Measurements from ENCODE around the gene UBQLN1.
"Not testable (repeated sequence)": the region's sequence is repeated elsewhere in the genome, so short reads cannot be mapped to it uniquely, and the experiment has no call there.

Gene UBQLN1

GRCh38 chr9:83622939-83623678, 84.6 kb downstream of the UBQLN1 start, which contains the start of gene IDNK:
Gene IDNK (plus strand): TSS chr9:83623143. CDS start chr9:83623172, 29 bp downstream.
- Histone ChIP-seq H3K36me3 (ENCODE audit: insufficient read depth, low read length) (0 out of 2 replicates have a peak, but pooled peaks cover 3% of the 10 kb centered on the region), H3K27ac (peak within 1 kb of the TSS; percentile 45), H3K9me3 (ENCODE audit: low read depth, low read length) (no peaks in the 10 kb centered on the region), H3K4me3 (peak within 1 kb of the TSS; percentile 76), H3K9ac (ENCODE audit: insufficient read length) (peak within 1 kb of the TSS; percentile 76)
- TF ChIP-seq FOXP2 (optimal IDR thresholded peaks at IDR 0.05; ENCODE audit: control extremely low read depth, extremely low read length, insufficient read depth): no peak
- TF ChIP-seq POLR2AphosphoS5 (IDR thresholded peaks at IDR 0.05; ENCODE audit: borderline replicate concordance, low read depth, low read length): peak; percentile 50; the same call in 1 of the 2 replicates
- DNase-seq (ENCODE audit: low read depth, low spot score): no peak

- no peak for DNase-seq (ENCODE audit: low read depth, low spot score)
- no peak for TF ChIP-seq EZH2 (IDR thresholded peaks at IDR 0.05)
- no peak for TF ChIP-seq POLR2AphosphoS5 (IDR thresholded peaks at IDR 0.05; ENCODE audit: borderline replicate concordance, low read depth, low read length)
- TF ChIP-seq FOXP2 (optimal IDR thresholded peaks at IDR 0.05; ENCODE audit: control extremely low read depth, extremely low read length, insufficient read depth): no peak
These were observed 85.3 kb downstream of the UBQLN1 start for GRCh38 chr9:83622433-83622938.

GRCh38 chr9:83620841-83621636, 86.7 kb downstream of the UBQLN1 start:
- no peak for TF ChIP-seq EZH2 (IDR thresholded peaks at IDR 0.05)
- TF ChIP-seq FOXP2 (optimal IDR thresholded peaks at IDR 0.05; ENCODE audit: control extremely low read depth, extremely low read length, insufficient read depth): no peak
- no peak for TF ChIP-seq POLR2AphosphoS5 (IDR thresholded peaks at IDR 0.05; ENCODE audit: borderline replicate concordance, low read depth, low read length)
- no peak overlapping the region for H3K27ac ChIP-seq
- no peak overlapping the region for H3K9ac ChIP-seq (ENCODE audit: insufficient read length)
- no peaks in the 10 kb centered on the region for H3K36me3 ChIP-seq (ENCODE audit: insufficient read depth, low read length)
- no peaks in the 10 kb centered on the region for H3K9me3 ChIP-seq (ENCODE audit: low read depth, low read length)
- no peak for DNase-seq (ENCODE audit: low read depth, low spot score)
- H3K4me3 ChIP-seq: no peak overlapping the region

More at GRCh38 chr9:83622433-83622938, 85.3 kb downstream of the UBQLN1 start:
- H3K36me3 ChIP-seq (ENCODE audit: insufficient read depth, low read length): 0 out of 2 replicates have a peak, but pooled peaks cover 3% of the 10 kb centered on the region
- H3K27ac ChIP-seq: peak overlapping the region; percentile 45; the same call in 1 of the 2 replicates
- peak overlapping the region; percentile 76 for H3K4me3 ChIP-seq
- no peaks in the 10 kb centered on the region for H3K9me3 ChIP-seq (ENCODE audit: low read depth, low read length)
- H3K9ac ChIP-seq (ENCODE audit: insufficient read length): peak overlapping the region; percentile 76

- no peak overlapping the region for H3K9ac ChIP-seq (ENCODE audit: insufficient read length)
- TF ChIP-seq EZH2 (IDR thresholded peaks at IDR 0.05) (no peak), FOXP2 (optimal IDR thresholded peaks at IDR 0.05; ENCODE audit: control extremely low read depth, extremely low read length, insufficient read depth) (no peak), POLR2AphosphoS5 (IDR thresholded peaks at IDR 0.05; ENCODE audit: borderline replicate concordance, low read depth, low read length) (no peak)
- no peak overlapping the region for H3K27ac ChIP-seq
- DNase-seq (ENCODE audit: low read depth, low spot score): no peak
- H3K36me3 ChIP-seq (ENCODE audit: insufficient read depth, low read length): no peaks in the 10 kb centered on the region
- H3K9me3 ChIP-seq (ENCODE audit: low read depth, low read length): no peaks in the 10 kb centered on the region
- H3K4me3 ChIP-seq: no peak overlapping the region
These were observed 90.5 kb downstream of the UBQLN1 start for GRCh38 chr9:83617299-83617698.

GRCh38 chr9:83613298-83613697, 94.5 kb downstream of the UBQLN1 start:
- not testable (repeated sequence) for H3K9ac ChIP-seq (ENCODE audit: insufficient read length); H3K4me3 ChIP-seq; H3K27ac ChIP-seq; H3K9me3 ChIP-seq (ENCODE audit: low read depth, low read length); H3K36me3 ChIP-seq (ENCODE audit: insufficient read depth, low read length); DNase-seq (ENCODE audit: low read depth, low spot score)
